ENCODE data around the gene VAPA. TPM values are rescaled to one million over a fixed set of nuclear protein-coding genes. Genes with fewer than 3 reads are reported as not detected.
A peak's percentile ranks its signal among the peaks of the same experiment; 100 is the strongest.
"Not testable (repeated sequence)": the region's sequence is repeated elsewhere in the genome, so short reads cannot be mapped to it uniquely, and the experiment has no call there.

The VAPA gene
- polyA plus RNA-seq, 4 donors, result 195 to 306 (median 241) TPM

GRCh38 chr18:9912285-9912684 lies 1.5 kb upstream of the VAPA start:
- DNase-seq (ENCODE audit: low read depth in 4 of 4, low spot score in 3 of 4), result not testable (repeated sequence)

GRCh38 chr18:9913151-9913525 lies 678 bp upstream of the VAPA start:
- DNase-seq (ENCODE audit: low read depth in 4 of 4, low spot score in 3 of 4), result no peak

GRCh38 chr18:9914334-9914583 lies 443 bp downstream of the VAPA start:
- no peak for DNase-seq (ENCODE audit: low read depth in 4 of 4, low spot score in 3 of 4)

- DNase-seq (ENCODE audit: low read depth in 4 of 4, low spot score in 3 of 4), result peak in 1 of 4 donors; percentile 24
These were observed 921 bp downstream of the VAPA start for GRCh38 chr18:9914584-9915290.

GRCh38 chr18:9915291-9916076 lies 1.7 kb downstream of the VAPA start:
- no peak for DNase-seq (ENCODE audit: low read depth in 4 of 4, low spot score in 3 of 4)

- DNase-seq (ENCODE audit: low read depth in 4 of 4, low spot score in 3 of 4), result no peak
These were observed 2.3 kb downstream of the VAPA start for GRCh38 chr18:9916077-9916639.

- no peak for DNase-seq (ENCODE audit: low read depth in 4 of 4, low spot score in 3 of 4)
These were observed 3.0 kb downstream of the VAPA start for GRCh38 chr18:9916808-9917207.

GRCh38 chr18:9918016-9918680 lies 4.3 kb downstream of the VAPA start:
- DNase-seq (ENCODE audit: low read depth in 4 of 4, low spot score in 3 of 4), result no peak

- no peak for DNase-seq (ENCODE audit: low read depth in 4 of 4, low spot score in 3 of 4)
These were observed 5.9 kb downstream of the VAPA start for GRCh38 chr18:9919564-9920232.

- no peak for DNase-seq (ENCODE audit: low read depth in 4 of 4, low spot score in 3 of 4)
These were observed 8.9 kb downstream of the VAPA start for GRCh38 chr18:9922592-9923311.

GRCh38 chr18:9924371-9924943 lies 10.6 kb downstream of the VAPA start:
- DNase-seq (ENCODE audit: low read depth in 4 of 4, low spot score in 3 of 4), result no peak

GRCh38 chr18:9925369-9925768 lies 11.6 kb downstream of the VAPA start:
- no peak for DNase-seq (ENCODE audit: low read depth in 4 of 4, low spot score in 3 of 4)

- no peak for DNase-seq (ENCODE audit: low read depth in 4 of 4, low spot score in 3 of 4)
These were observed 12.0 kb downstream of the VAPA start for GRCh38 chr18:9925795-9926194.

GRCh38 chr18:9926223-9926894 lies 12.5 kb downstream of the VAPA start:
- DNase-seq (ENCODE audit: low read depth in 4 of 4, low spot score in 3 of 4), result no peak

- DNase-seq (ENCODE audit: low read depth in 4 of 4, low spot score in 3 of 4), result no peak
These were observed 13.2 kb downstream of the VAPA start for GRCh38 chr18:9926977-9927376.

- no peak for DNase-seq (ENCODE audit: low read depth in 4 of 4, low spot score in 3 of 4)
These were observed 13.7 kb downstream of the VAPA start for GRCh38 chr18:9927392-9928063.

- DNase-seq (ENCODE audit: low read depth in 4 of 4, low spot score in 3 of 4), result no peak
These were observed 14.9 kb downstream of the VAPA start for GRCh38 chr18:9928646-9929259.

GRCh38 chr18:9930299-9930884 lies 16.6 kb downstream of the VAPA start:
- no peak for DNase-seq (ENCODE audit: low read depth in 4 of 4, low spot score in 3 of 4)
